Thoracic aorta (tissue), 2 donors: ENCODE data around the gene ICE1. TPM values are rescaled to one million over a fixed set of nuclear protein-coding genes. Genes with fewer than 3 reads are reported as not detected.
A peak's percentile ranks its signal among the peaks of the same experiment; 100 is the strongest.

Experiments used
- ATAC-seq: fragments of 150-250 bp; one replicate; pipeline ENCODE4 v1.8.0; 2017; ENCODE audit warnings: low read depth; ENCODE audit not compliant: insufficient number of reproducible peaks, low FRiP score
- DNase-seq: peaks from one replicate; pipeline ENCODE4 v3.0.0-alpha.2; 2020; ENCODE audit warnings: low spot score
- H3K27ac ChIP-seq, 2 donors: fragments of 200-600 bp; sonication (generic); 1 replicate in 1 of 2; 2 replicates in 1 of 2; pipeline ENCODE4 v1.5.1; 2016; ENCODE audit warnings: mild to moderate bottlenecking in 2 of 2, moderate library complexity in 2 of 2
- H3K27me3 ChIP-seq: fragments of 200-600 bp; sonication (generic); replicated peaks from 2 replicates; pipeline ENCODE4 v1.6.0; 2016; ENCODE audit warnings: mild to moderate bottlenecking; ENCODE audit not compliant: insufficient read depth
- H3K36me3 ChIP-seq: fragments of 200-600 bp; sonication (generic); one replicate; pipeline ENCODE4 v1.5.1; 2016
- H3K4me1 ChIP-seq, 2 donors: fragments of 200-600 bp; sonication (generic); 1 replicate in 1 of 2; 2 replicates in 1 of 2; pipeline versions ENCODE4 v1.5.1 to v1.6.0; 2016; ENCODE audit warnings: low read depth in 2 of 2, mild to moderate bottlenecking in 1 of 2; ENCODE audit not compliant: control insufficient read depth in 1 of 2
- H3K4me3 ChIP-seq: fragments of 200-600 bp; sonication (generic); 2 replicates; pipeline ENCODE4 v1.5.1; 2016; ENCODE audit warnings: mild to moderate bottlenecking
- H3K9me3 ChIP-seq: fragments of 200-600 bp; sonication (generic); 2 replicates; pipeline ENCODE4 v1.5.1; 2016
- total RNA-seq, 2 donors: library from RNA; depleted of rRNA; stranded (reverse); fragments of >200 nt; gene quantifications; one replicate each; pipeline versions ENCODE4 v1.1.0 to v1.2.3, GENCODE V29; 2016
- TF ChIP-seq, protein P1 (sequence below): fragments of 200-600 bp; sonication (generic); IDR thresholded peaks from one replicate; pipeline ENCODE4 v1.5.1; 2019; ENCODE audit warnings: antibody characterized with exemption

The ICE1 gene
- total RNA-seq, 2 donors from 2014 or later = 25.5 to 48.1 TPM

- TF ChIP-seq, protein P1, sequence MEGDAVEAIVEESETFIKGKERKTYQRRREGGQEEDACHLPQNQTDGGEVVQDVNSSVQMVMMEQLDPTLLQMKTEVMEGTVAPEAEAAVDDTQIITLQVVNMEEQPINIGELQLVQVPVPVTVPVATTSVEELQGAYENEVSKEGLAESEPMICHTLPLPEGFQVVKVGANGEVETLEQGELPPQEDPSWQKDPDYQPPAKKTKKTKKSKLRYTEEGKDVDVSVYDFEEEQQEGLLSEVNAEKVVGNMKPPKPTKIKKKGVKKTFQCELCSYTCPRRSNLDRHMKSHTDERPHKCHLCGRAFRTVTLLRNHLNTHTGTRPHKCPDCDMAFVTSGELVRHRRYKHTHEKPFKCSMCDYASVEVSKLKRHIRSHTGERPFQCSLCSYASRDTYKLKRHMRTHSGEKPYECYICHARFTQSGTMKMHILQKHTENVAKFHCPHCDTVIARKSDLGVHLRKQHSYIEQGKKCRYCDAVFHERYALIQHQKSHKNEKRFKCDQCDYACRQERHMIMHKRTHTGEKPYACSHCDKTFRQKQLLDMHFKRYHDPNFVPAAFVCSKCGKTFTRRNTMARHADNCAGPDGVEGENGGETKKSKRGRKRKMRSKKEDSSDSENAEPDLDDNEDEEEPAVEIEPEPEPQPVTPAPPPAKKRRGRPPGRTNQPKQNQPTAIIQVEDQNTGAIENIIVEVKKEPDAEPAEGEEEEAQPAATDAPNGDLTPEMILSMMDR = no peak
- H3K9me3 ChIP-seq = no peaks in the 10 kb centered on the region
- peaks cover 3 to 13% of the 10 kb centered on the region in 2 donors for H3K4me1 ChIP-seq
- H3K27ac ChIP-seq = no peak overlapping the region
- H3K4me3 ChIP-seq = no peak overlapping the region
- DNase-seq = no peak
- no peaks in the 10 kb centered on the region for H3K36me3 ChIP-seq
- ATAC-seq = no peak
- H3K27me3 ChIP-seq = no peaks in the 10 kb centered on the region
These were observed 4.5 kb upstream of the ICE1 start for GRCh38 chr5:5418006-5418405.

GRCh38 chr5:5418764-5419163, 3.7 kb upstream of the ICE1 start:
- no peak for ATAC-seq
- no peak for DNase-seq
- Histone ChIP-seq H3K36me3 (no peaks in the 10 kb centered on the region), H3K27ac (no peak overlapping the region), H3K4me1 (peaks cover 9 to 21% of the 10 kb centered on the region in 2 donors), H3K27me3 (no peaks in the 10 kb centered on the region), H3K9me3 (no peaks in the 10 kb centered on the region), H3K4me3 (no peak overlapping the region)
- TF ChIP-seq, protein P1 = no peak

- H3K36me3 ChIP-seq = no peaks in the 10 kb centered on the region
- H3K4me3 ChIP-seq = no peak overlapping the region
- H3K9me3 ChIP-seq = no peaks in the 10 kb centered on the region
- no peaks in the 10 kb centered on the region for H3K27me3 ChIP-seq
- DNase-seq = no peak
- TF ChIP-seq, protein P1 = peak; percentile 73
- peaks cover 17 to 29% of the 10 kb centered on the region in 2 donors for H3K4me1 ChIP-seq
- H3K27ac ChIP-seq = no peak overlapping the region
- ATAC-seq = no peak
These were observed 2.9 kb upstream of the ICE1 start for GRCh38 chr5:5419291-5420210.

GRCh38 chr5:5420251-5420650, 2.2 kb upstream of the ICE1 start:
- peaks cover 23 to 36% of the 10 kb centered on the region in 2 donors for H3K4me1 ChIP-seq
- TF ChIP-seq, protein P1 = no peak
- no peaks in the 10 kb centered on the region for H3K9me3 ChIP-seq
- no peaks in the 10 kb centered on the region for H3K27me3 ChIP-seq
- H3K4me3 ChIP-seq = no peak overlapping the region
- no peak for ATAC-seq
- no peak overlapping the region for H3K27ac ChIP-seq
- no peaks in the 10 kb centered on the region for H3K36me3 ChIP-seq
- DNase-seq = no peak

DNA sequence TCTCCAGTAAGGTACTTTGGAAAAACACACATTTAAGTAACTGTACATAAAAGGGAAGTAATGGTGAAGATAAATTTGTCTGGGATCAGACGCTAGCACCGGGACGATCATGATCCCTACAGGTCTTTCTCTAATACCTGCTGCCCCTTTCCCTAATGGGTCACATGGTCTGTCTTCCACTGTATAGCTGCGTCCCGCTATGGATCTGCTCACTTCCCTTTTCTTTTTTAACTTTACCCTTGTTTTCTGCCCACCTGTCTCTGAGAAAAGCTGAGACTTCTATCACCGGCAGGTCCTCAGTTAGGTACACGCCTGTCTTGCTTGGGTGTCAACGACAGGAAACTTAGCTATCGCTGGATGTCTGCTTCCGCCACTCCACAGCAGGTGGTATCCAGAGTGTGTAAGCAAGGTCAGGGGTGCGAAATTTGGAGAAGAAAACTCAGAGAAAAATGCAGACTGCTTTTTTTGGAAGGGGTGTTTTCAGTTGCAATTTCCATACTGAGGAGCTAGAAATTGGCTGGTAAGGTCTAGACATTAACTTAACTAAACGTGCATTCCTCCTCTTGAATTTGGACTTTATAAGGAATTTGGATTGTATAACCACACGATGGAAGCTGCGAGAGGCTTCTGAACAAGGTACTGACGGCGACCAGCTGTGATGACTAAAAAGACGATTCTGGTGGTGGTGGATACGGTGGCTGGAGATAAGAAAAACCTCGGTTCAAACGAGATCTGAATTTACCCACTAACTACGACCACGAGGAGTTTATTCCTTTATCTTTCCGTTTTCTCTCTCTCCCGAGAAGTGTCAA, 1.1 kb upstream of the ICE1 start:
- TF ChIP-seq, protein P1 = no peak
- H3K27me3 ChIP-seq = no peaks in the 10 kb centered on the region
- peaks cover 26 to 39% of the 10 kb centered on the region in 2 donors for H3K4me1 ChIP-seq
- no peaks in the 10 kb centered on the region for H3K9me3 ChIP-seq
- peak overlapping the region; percentile 95 for H3K4me3 ChIP-seq
- ATAC-seq (no peak), DNase-seq (no peak)
- peak overlapping the region; percentile 93 to 97 for H3K27ac ChIP-seq
- no peaks in the 10 kb centered on the region for H3K36me3 ChIP-seq
